Heart left ventricle (tissue), 16 donors: ENCODE measurements around the gene MCTP1. TPM values are rescaled to one million over a fixed set of nuclear protein-coding genes. Genes with fewer than 3 reads are reported as not detected.

Source experiments
- ATAC-seq, 4 donors: fragments of 200-7000 bp; cut with Tn5 transposase; one replicate each; pipeline ENCODE4 v1.9.1; 2020 to 2022; ENCODE audit warnings: moderate library complexity in 4 of 4, mild to moderate bottlenecking in 3 of 4, moderate number of reproducible peaks in 1 of 4
- DNase-seq, 5 donors: peaks; one replicate each; pipeline ENCODE4 v3.0.0-alpha.2; 2020
- H3K27ac ChIP-seq, 12 donors: fragments of 200-600 bp; sonication (generic) in 4 of 12; one replicate each; pipeline versions ENCODE4 v1.5.0 to v1.8.0; 2016 to 2022; ENCODE audit warnings: mild to moderate bottlenecking in 2 of 12
- H3K27me3 ChIP-seq, 9 donors: fragments of 200-600 bp; sonication (generic) in 2 of 9; one replicate each; pipeline versions ENCODE4 v1.5.1 to v1.8.0; 2016 to 2022; ENCODE audit warnings: mild to moderate bottlenecking in 3 of 9
- H3K36me3 ChIP-seq, 9 donors: fragments of 200-600 bp; sonication (generic) in 2 of 9; one replicate each; pipeline versions ENCODE4 v1.5.0 to v1.8.0; 2018 to 2022; ENCODE audit warnings: mild to moderate bottlenecking in 2 of 9
- H3K4me1 ChIP-seq, 12 donors: fragments of 200-600 bp; sonication (generic) in 4 of 12; one replicate each; pipeline versions ENCODE4 v1.5.0 to v1.8.0; 2016 to 2022; ENCODE audit warnings: mild to moderate bottlenecking in 3 of 12
- H3K4me3 ChIP-seq, 12 donors: fragments of 200-600 bp; sonication (generic) in 4 of 12; one replicate each; pipeline versions ENCODE4 v1.5.0 to v1.8.0; 2017 to 2022; ENCODE audit warnings: mild to moderate bottlenecking in 9 of 12, moderate library complexity in 4 of 12
- H3K9me3 ChIP-seq, 12 donors: fragments of 200-600 bp; sonication (generic) in 4 of 12; one replicate each; pipeline versions ENCODE4 v1.5.0 to v1.8.0; 2016 to 2022; ENCODE audit warnings: mild to moderate bottlenecking in 1 of 12
- CTCF ChIP-seq, 12 donors: fragments of 200-600 bp; sonication (generic) in 4 of 12; IDR thresholded peaks; one replicate each; pipeline versions ENCODE4 v1.5.0 to v1.8.0; 2018 to 2022; ENCODE audit warnings: antibody characterized with exemption in 12 of 12, mild to moderate bottlenecking in 5 of 12
- POLR2A ChIP-seq, 2 donors: fragments of 450-650 bp; IDR thresholded peaks; one replicate each; pipeline ENCODE4 v1.6.1; 2017; ENCODE audit warnings: antibody characterized with exemption in 2 of 2, mild to moderate bottlenecking in 2 of 2, moderate library complexity in 2 of 2
- WGBS, 4 donors: extraction: QIAGEN DNeasy Blood & Tissue Kit in 2 of 4; methylation state at CpG; one replicate each; pipeline versions ENCODE4 v1.1.5 to v1.1.7; 2013 to 2018; 5-methylcytosine and 5-hydroxymethylcytosine counted together
- intact Hi-C, 10 donors: fragments of 100-400 bp; cut with DNase I; formaldehyde crosslinking; loops; one replicate each; pipeline versions ENCODE4 v1.11.1 to v1.14.2; 2022
- long read RNA-seq, 3 donors: library from polyadenylated mRNA; unstranded; transcript quantifications; one replicate each; pipeline ENCODE4 v2.0.0, GENCODE V29; 2020 to 2021
- polyA plus RNA-seq, 2 donors: library from polyadenylated mRNA; stranded (reverse); fragments of 200-250 nt; gene quantifications; one replicate each; pipeline ENCODE4 v1.2.3, GENCODE V29; 2013
- total RNA-seq, 9 donors: library from RNA; depleted of rRNA in 2 of 9; stranded (reverse); fragments of >200 nt in 2 of 9; fragmentation: NEBNext Ultra II Directional in 3 of 9; extraction: Animal tissue kit (Norgen Biotek cat#: 25700) in 3 of 9; gene quantifications; one replicate each; pipeline versions ENCODE4 v1.1.0 to v1.2.4, GENCODE V29; 2016 to 2023
- donor health status: ischemic (EF 13 %, LVEDD 7.1; RV severe dilation, severe dysfunction).
- donor health status: healthy with polysubstance abuse.
- donor health status: DM: no; HTN: yes; CAD: no.
- donor health status: DM: no; HTN: no; CAD: no.
- donor health status: ischemic (EF 25% LVEDD 6.9; RV normal size, moderate dysfunction).
- donor health status: ischemic (EF 25% LVEDD 5.7; RV mildly dilated, moderate dysfunction).
- donor health status: healthy.
- donor health status: DM: yes; HTN: yes; CAD: no.
- donor health status: ischemic (EF 35%, LVEDD 5.7; RV mildly dilated, moderate dysfunction).
- donor health status: nonischemic (EF 11% LVEDD 7.7; RV severe dilation, severe dysfunction).
- donor health status: DM: yes; HTN: yes; CAD: no.
- donor health status: PGD.
- donor health status: ischemic (EF 29% LVEDD 5.4; RV normal size, mild dysfunction).
- donor health status: nonischemic (EF 23%, LVEDD 6.1; RV moderate dilation, normal function).

Gene MCTP1
- total RNA-seq (10 to 100 TPM in 2 of 9 donors, 1 to 10 TPM in 7; 3.2 to 28.4 (median 6.1) TPM), polyA plus RNA-seq (1 to 10 TPM in 1 of 2 donors, under 1 TPM in 1; 0.91 to 5.4 TPM)
- long read RNA-seq, donor 1, partial matches to known transcripts: 0 of 1 reads
- long read RNA-seq, donor 1, other reads (novel, unspliced or antisense): 0 of 1 reads
- long read RNA-seq, donor 2: 0 reads
- long read RNA-seq, donor 3, partial matches to known transcripts: 0 of 1 reads
- long read RNA-seq, donor 3, other reads (novel, unspliced or antisense): 1 of 1 reads

- Histone ChIP-seq H3K9me3 (no peaks in the 10 kb centered on the region), H3K27ac (no peak within 1 kb of the TSS), H3K4me1 (peaks cover 0 to 25% (median 15%) of the 10 kb centered on the region in 12 donors), H3K4me3 (peak within 1 kb of the TSS; percentile 46 to 66 (median 58)), H3K36me3 (no peaks in the 10 kb centered on the region), H3K27me3 (peaks cover 18 to 87% (median 52%) of the 10 kb centered on the region in 9 donors)
- intact Hi-C loops: no loop called here
- peak in 3 of 4 donors; percentile 24 to 64 (median 49) for ATAC-seq
- DNase-seq: peak in 1 of 5 donors; percentile 64
- TF ChIP-seq POLR2A (IDR thresholded peaks at IDR 0.05): no peak
- no peak for TF ChIP-seq CTCF (IDR thresholded peaks at IDR 0.05)
- 0 to 2% (median 1%) methylated on average over 43 to 83 of the region's 83 CpGs for WGBS, 4 donors
Measured at GRCh38 chr5:95284572-95285408, at the start of gene MCTP1. MCTP1 (minus strand) TSS chr5:95285094.

- DNase-seq: no peak
- no peak for ATAC-seq
- WGBS, 4 donors: 71 to 81% (median 74%) methylated on average over 3 of the region's 3 CpGs
- Histone ChIP-seq H3K36me3 (no peaks in the 10 kb centered on the region), H3K27ac (no peak overlapping the region), H3K9me3 (no peaks in the 10 kb centered on the region), H3K4me1 (no peaks in the 10 kb centered on the region), H3K27me3 (no peaks in the 10 kb centered on the region), H3K4me3 (no peak overlapping the region)
- intact Hi-C loops: no loop called here
- TF ChIP-seq POLR2A (IDR thresholded peaks at IDR 0.05): no peak
- TF ChIP-seq CTCF (IDR thresholded peaks at IDR 0.05): no peak
Measured at GRCh38 chr5:95332158-95332557, 47.3 kb upstream of the MCTP1 start.

- 43 to 52% (median 49%) methylated on average over 3 of the region's 3 CpGs for WGBS, 4 donors
Measured at GRCh38 chr5:95331358-95331757, 46.5 kb upstream of the MCTP1 start.

More at GRCh38 chr5:95331358-95331757, 46.5 kb upstream of the MCTP1 start:
- Histone ChIP-seq H3K4me3 (no peak overlapping the region), H3K27ac (no peak overlapping the region), H3K4me1 (no peaks in the 10 kb centered on the region), H3K9me3 (no peaks in the 10 kb centered on the region), H3K36me3 (no peaks in the 10 kb centered on the region), H3K27me3 (no peaks in the 10 kb centered on the region)
- TF ChIP-seq CTCF (IDR thresholded peaks at IDR 0.05) (no peak), POLR2A (IDR thresholded peaks at IDR 0.05) (no peak)
- no peak for ATAC-seq
- intact Hi-C loops: no loop called here
- DNase-seq: no peak
